GM23338 (cell line): ENCODE data around the gene SLC47A1. TPM values are rescaled to one million over a fixed set of nuclear protein-coding genes. Genes with fewer than 3 reads are reported as not detected.

ENCODE experiments used
- ATAC-seq: fragments of 200-7000 bp; cut with Tn5 transposase; 3 replicates; pipeline ENCODE4 v1.9.1; 2020
- DNase-seq: peaks from one replicate; pipeline ENCODE4 v3.0.0-alpha.2; 2015; ENCODE audit warnings: low spot score
- H2AFZ ChIP-seq: fragments of 200-600 bp; sonication (generic); 2 replicates; pipeline ENCODE4 v1.8.0; 2016; ENCODE audit warnings: antibody characterized with exemption, mild to moderate bottlenecking, moderate library complexity
- H3F3A ChIP-seq: fragments of 200-600 bp; sonication (generic); replicated peaks from 2 replicates; pipeline ENCODE4 v1.8.0; 2017; ENCODE audit warnings: antibody characterized with exemption, mixed run types, low read depth
- H3K27ac ChIP-seq: fragments of 200-600 bp; sonication (generic); 2 replicates; pipeline ENCODE4 v1.6.1; 2016; ENCODE audit warnings: low read depth
- H3K27me3 ChIP-seq: fragments of 200-600 bp; sonication (generic); 2 replicates; pipeline ENCODE4 v1.8.0; 2016; ENCODE audit warnings: mild to moderate bottlenecking, mixed run types, moderate library complexity; ENCODE audit not compliant: insufficient read depth
- H3K36me3 ChIP-seq: fragments of 200-600 bp; sonication (generic); 2 replicates; pipeline ENCODE4 v1.8.0; 2016; ENCODE audit warnings: mild to moderate bottlenecking; ENCODE audit not compliant: insufficient read depth
- H3K4me1 ChIP-seq: fragments of 200-600 bp; sonication (generic); 2 replicates; pipeline ENCODE4 v1.8.0; 2016; ENCODE audit warnings: mild to moderate bottlenecking, moderate library complexity; ENCODE audit not compliant: insufficient read depth
- H3K4me2 ChIP-seq: fragments of 200-600 bp; sonication (generic); 2 replicates; pipeline ENCODE4 v1.7.1; 2017; ENCODE audit warnings: mixed run types
- H3K4me3 ChIP-seq: fragments of 200-600 bp; sonication (generic); 2 replicates; pipeline ENCODE4 v1.6.1; 2016; ENCODE audit warnings: mixed run types
- H3K79me2 ChIP-seq: fragments of 200-600 bp; sonication (generic); replicated peaks from 2 replicates; pipeline ENCODE4 v1.8.0; 2017; ENCODE audit warnings: mild to moderate bottlenecking; ENCODE audit not compliant: insufficient read depth
- H3K9me2 ChIP-seq: fragments of 200-600 bp; sonication (generic); 2 replicates; pipeline ENCODE4 v1.8.0; 2017; ENCODE audit not compliant: insufficient read depth
- H4K20me1 ChIP-seq: fragments of 200-600 bp; sonication (generic); replicated peaks from 2 replicates; pipeline ENCODE4 v1.8.0; 2017; ENCODE audit warnings: mild to moderate bottlenecking; ENCODE audit not compliant: insufficient read depth
- H3K27ac Mint-ChIP-seq: 2 replicates; pipeline ENCODE4 v1.8.0; 2020; ENCODE audit warnings: inconsistent platforms, mild to moderate bottlenecking, moderate library complexity, mixed read lengths
- H3K27me3 Mint-ChIP-seq: 3 replicates; pipeline ENCODE4 v1.8.0; 2022; ENCODE audit warnings: low read depth, mild to moderate bottlenecking, moderate library complexity, mixed read lengths, inconsistent platforms; ENCODE audit not compliant: insufficient read depth, poor library complexity
- H3K36me3 Mint-ChIP-seq: 3 replicates; pipeline ENCODE4 v1.8.0; 2021; ENCODE audit warnings: low read depth, mild to moderate bottlenecking, inconsistent platforms, moderate library complexity, mixed read lengths
- H3K4me1 Mint-ChIP-seq: 3 replicates; pipeline ENCODE4 v1.8.0; 2020; ENCODE audit warnings: mild to moderate bottlenecking, inconsistent platforms, mixed read lengths
- H3K4me3 Mint-ChIP-seq: 3 replicates; pipeline ENCODE4 v1.8.0; 2021; ENCODE audit warnings: moderate library complexity, mild to moderate bottlenecking, inconsistent platforms, mixed read lengths
- H3K9me3 Mint-ChIP-seq: 3 replicates; pipeline ENCODE4 v1.8.0; 2020; ENCODE audit warnings: moderate library complexity, mild to moderate bottlenecking, inconsistent platforms, mixed read lengths
- CREB1 ChIP-seq: fragments of 250-450 bp; sonication (Bioruptor Pico); IDR thresholded peaks from 2 replicates; pipeline ENCODE4 v1.5.0; 2020; ENCODE audit warnings: low read depth, mild to moderate bottlenecking, moderate library complexity
- CTCF ChIP-seq, 2 experiments: fragments of 200-600 bp in 1 of 2; sonication (generic) in 1 of 2; conservative IDR thresholded peaks; 2 replicates each; pipeline versions ENCODE4 v1.5.1 to v1.6.1; 2016 to 2017; ENCODE audit warnings: antibody characterized with exemption in 2 of 2, low read depth in 2 of 2, mild to moderate bottlenecking in 2 of 2, moderate library complexity in 1 of 2
- ETS1 ChIP-seq: IDR thresholded peaks from 2 replicates; pipeline ENCODE4 v1.6.1; 2016; ENCODE audit warnings: antibody characterized with exemption
- EZH2 ChIP-seq: fragments of 200-600 bp; sonication (generic); IDR thresholded peaks from one replicate; pipeline ENCODE4 v1.8.0; 2017; ENCODE audit warnings: antibody characterized with exemption, mild to moderate bottlenecking, low read depth; ENCODE audit not compliant: unreplicated experiment
- EZH2phosphoT487 ChIP-seq: fragments of 200-600 bp; sonication (generic); IDR thresholded peaks from one replicate; pipeline ENCODE4 v1.8.1; 2018; ENCODE audit warnings: antibody characterized with exemption; ENCODE audit not compliant: unreplicated experiment
- JUNB ChIP-seq: IDR thresholded peaks from one replicate; pipeline ENCODE4 v1.6.1; 2016; ENCODE audit warnings: antibody characterized with exemption; ENCODE audit not compliant: unreplicated experiment
- NANOG ChIP-seq: IDR thresholded peaks from 2 replicates; pipeline ENCODE4 v1.6.1; 2016; ENCODE audit warnings: antibody characterized with exemption, borderline replicate concordance
- POLR2AphosphoS5 ChIP-seq: IDR thresholded peaks from 2 replicates; pipeline ENCODE4 v1.6.1; 2016; ENCODE audit warnings: antibody characterized with exemption, low read depth
- REST ChIP-seq: IDR thresholded peaks from one replicate; pipeline ENCODE4 v1.6.1; 2018; ENCODE audit warnings: antibody characterized with exemption; ENCODE audit not compliant: unreplicated experiment
- STAT1 ChIP-seq: IDR thresholded peaks from one replicate; pipeline ENCODE4 v1.6.1; 2016; ENCODE audit warnings: antibody characterized with exemption; ENCODE audit not compliant: unreplicated experiment
- ZNF114 ChIP-seq: fragments of 250-450 bp; sonication (Bioruptor Pico); IDR thresholded peaks from 2 replicates; pipeline ENCODE4 v1.5.0; 2020; ENCODE audit warnings: mild to moderate bottlenecking, moderate library complexity
- ZNF331 ChIP-seq: fragments of 250-450 bp; sonication (Bioruptor Pico); IDR thresholded peaks from 2 replicates; pipeline ENCODE4 v1.5.0; 2020; ENCODE audit warnings: low read depth, mild to moderate bottlenecking, moderate library complexity
- ZNF462 ChIP-seq: fragments of 250-450 bp; sonication (Bioruptor Pico); IDR thresholded peaks from 2 replicates; pipeline ENCODE4 v1.5.0; 2020; ENCODE audit warnings: mild to moderate bottlenecking, moderate library complexity
- polyA plus RNA-seq: library from polyadenylated mRNA; unstranded; fragments of >200 nt; fragmentation: Nextera tagmentation; extraction: Ambion mirVana; gene quantifications from 2 replicates; pipeline ENCODE4 v1.2.1, GENCODE V29; 2016
- total RNA-seq: library from RNA; depleted of rRNA; stranded (reverse); fragments of >200 nt; shearing (Covaris generic); gene quantifications from 2 replicates; pipeline ENCODE4 v1.2.3, GENCODE V29; 2014

Gene SLC47A1
- total and polyA plus RNA-seq, 2 experiments from 2014 or later, result 0.53 to 1.9 TPM

GRCh38 chr17:19561697-19562318 lies 28.2 kb downstream of the SLC47A1 start:
- Mint-ChIP-seq H3K27ac (no peak overlapping the region), H3K4me3 (no peak overlapping the region), H3K4me1 (peaks cover 7% of the 10 kb centered on the region), H3K27me3 (no peaks in the 10 kb centered on the region), H3K36me3 (peaks cover 5% of the 10 kb centered on the region; the same call in 1 of the 3 replicates), H3K9me3 (peaks cover 4% of the 10 kb centered on the region; the same call in 1 of the 3 replicates)
- H3K4me2 ChIP-seq, result no peak overlapping the region
- H3K36me3 ChIP-seq, result no peaks in the 10 kb centered on the region
- DNase-seq (no peak), ATAC-seq (no peak)
- no peaks in the 10 kb centered on the region for H4K20me1 ChIP-seq
- H3F3A ChIP-seq, result no peaks in the 10 kb centered on the region
- no peaks in the 10 kb centered on the region for H3K27me3 ChIP-seq
- no peaks in the 10 kb centered on the region for H3K79me2 ChIP-seq
- no peak overlapping the region for H3K27ac ChIP-seq
- no peaks in the 10 kb centered on the region for H3K9me2 ChIP-seq
- no peaks in the 10 kb centered on the region for H3K4me1 ChIP-seq
- no peak overlapping the region for H2AFZ ChIP-seq
- TF ChIP-seq CREB1 (CRISPR knock-in tag) (no peak), ZNF114 (CRISPR knock-in tag) (no peak), EZH2phosphoT487 (no peak), CTCF (conservative IDR thresholded peaks at IDR 0.05; ENCODE audit: low read depth in 2 of 2) (no peak), NANOG (no peak), ZNF331 (CRISPR knock-in tag) (no peak), ZNF462 (CRISPR knock-in tag) (no peak), ETS1 (no peak), POLR2AphosphoS5 (no peak), REST (no peak), EZH2 (no peak), STAT1 (no peak), JUNB (no peak)
- no peak overlapping the region for H3K4me3 ChIP-seq
